GM12878 (cell line): ENCODE data around the gene EFHD1. TPM values are rescaled to one million over a fixed set of nuclear protein-coding genes. Genes with fewer than 3 reads are reported as not detected.
"Not testable (repeated sequence)": the region's sequence is repeated elsewhere in the genome, so short reads cannot be mapped to it uniquely, and the experiment has no call there.

Experiments
- ATAC-seq: fragments of 200-7000 bp; cut with Tn5 transposase; 3 replicates; pipeline ENCODE4 v1.9.1; 2020; ENCODE audit warnings: mild to moderate bottlenecking, moderate library complexity
- BruUV-seq: library from RNA; stranded (reverse); fragments of 400-500 nt; replicated peaks from 2 replicates; lab custom pipeline; 2021; lab: Mats Ljungman, UMichigan
- CTCF ChIA-PET: fragments of 300-600 bp; sonication (Branson Sonifier 250); formaldehyde crosslinking; extraction: SDS; loops from one replicate; lab custom pipeline; 2021; ENCODE audit warnings: inconsistent platforms; lab: Yijun Ruan, JAX
- POLR2A ChIA-PET: fragments of 350-600 bp; formaldehyde crosslinking; extraction: SDS; loops from one replicate; lab custom pipeline; 2021; ENCODE audit warnings: inconsistent platforms; lab: Charles Lee
- RAD21 ChIA-PET: fragments of 300-600 bp; sonication (Branson Sonifier 250); formaldehyde crosslinking; loops from one replicate; lab custom pipeline; 2023; ENCODE audit warnings: antibody characterized with exemption; ENCODE audit not compliant: unreplicated experiment; lab: Charles Lee
- SMC1A ChIA-PET: fragments of 300-600 bp; sonication (Branson Sonifier 250); formaldehyde crosslinking; loops from one replicate; lab custom pipeline; 2023; ENCODE audit not compliant: unreplicated experiment, uncharacterized antibody; lab: Charles Lee
- DNase-seq: peaks from one replicate; pipeline ENCODE4 v3.0.0-alpha.2; 2011; ENCODE audit warnings: low read depth, low spot score
- FAIRE-seq: peaks from 3 replicates; lab custom pipeline; 2011; peaks lifted over from hg19 to GRCh38; lab: Jason Lieb, UNC
- H2AFZ ChIP-seq: 2 replicates; pipeline ENCODE4 v1.6.0; 2011; ENCODE audit warnings: low read depth, low read length, control low read depth; ENCODE audit not compliant: control insufficient read depth
- H3K27ac ChIP-seq: 2 replicates; pipeline ENCODE4 v1.5.1; 2011; ENCODE audit warnings: control low read depth; ENCODE audit not compliant: control insufficient read depth, insufficient read depth
- H3K27me3 ChIP-seq, 2 experiments: replicated peaks in 1 of 2; 2 replicates each; pipeline versions ENCODE4 v1.6.0 to v1.6.1; 2011; ENCODE audit warnings: low read length in 1 of 2; ENCODE audit not compliant: control insufficient read depth in 2 of 2, insufficient read depth in 2 of 2
- H3K36me3 ChIP-seq, 2 experiments: 2 replicates each; pipeline ENCODE4 v1.5.1; 2011; ENCODE audit warnings: low read length in 1 of 2; ENCODE audit not compliant: control insufficient read depth in 2 of 2, insufficient read depth in 2 of 2
- H3K4me1 ChIP-seq: 2 replicates; pipeline ENCODE4 v1.6.1; 2011; ENCODE audit warnings: mild to moderate bottlenecking, low read length, moderate library complexity, mixed read lengths; ENCODE audit not compliant: control insufficient read depth, insufficient read depth
- H3K4me2 ChIP-seq: 2 replicates; pipeline ENCODE4 v1.6.0; 2011; ENCODE audit warnings: control low read depth; ENCODE audit not compliant: control insufficient read depth, insufficient read depth
- H3K4me3 ChIP-seq: fragments of 200-600 bp; sonication (generic); 2 replicates; pipeline ENCODE4 v1.5.1; 2016
- H3K79me2 ChIP-seq: 2 replicates; pipeline ENCODE4 v1.6.0; 2011; ENCODE audit warnings: low read length; ENCODE audit not compliant: control insufficient read depth, insufficient read depth
- H3K9ac ChIP-seq: 2 replicates; pipeline ENCODE4 v1.8.0; 2011; ENCODE audit warnings: low read length, control low read depth, mixed read lengths; ENCODE audit not compliant: control insufficient read depth, insufficient read depth
- H3K9me3 ChIP-seq: replicated peaks from 3 replicates; pipeline ENCODE4 v1.5.1; 2011; ENCODE audit warnings: mild to moderate bottlenecking, low read length; ENCODE audit not compliant: control insufficient read depth, insufficient read depth
- H4K20me1 ChIP-seq: 2 replicates; pipeline ENCODE4 v1.6.0; 2011; ENCODE audit not compliant: control insufficient read depth, insufficient read depth
- KDM1A ChIP-seq: fragments of 200-600 bp; sonication (generic); IDR thresholded peaks from 2 replicates; pipeline ENCODE4 v1.6.1; 2016; ENCODE audit warnings: borderline replicate concordance
- RCOR1 ChIP-seq: conservative IDR thresholded peaks from 2 replicates; pipeline ENCODE4 v1.6.1; 2012; ENCODE audit warnings: low read depth, low read length, improper control_type of control experiment
- RELA ChIP-seq: fragments of 450-650 bp; IDR thresholded peaks from 2 replicates; pipeline ENCODE4 v1.8.0; 2014; ENCODE audit warnings: borderline replicate concordance; ENCODE audit not compliant: partially characterized antibody
- ZBTB40 ChIP-seq: fragments of 450-650 bp; IDR thresholded peaks from 2 replicates; pipeline ENCODE4 v1.6.1; 2016; ENCODE audit warnings: mild to moderate bottlenecking, moderate library complexity, borderline replicate concordance
- WGBS: methylation state at CpG from one replicate; pipeline ENCODE4 v1.1.6; 2016; ENCODE audit warnings: low lambda C conversion rate; ENCODE audit not compliant: insufficient replicate concordance, insufficient coverage; ENCODE audit errors: missing lambda C conversion rate; 5-methylcytosine and 5-hydroxymethylcytosine counted together
- in situ Hi-C: fragments of 300-500 bp; cut with MboI; formaldehyde crosslinking; loops from 9 replicates; pipeline ENCODE4 v1.14.3; 2018; ENCODE audit warnings: mixed read lengths
- intact Hi-C: fragments of 100-400 bp; cut with micrococcal nuclease; formaldehyde crosslinking; loops from one replicate; pipeline ENCODE4 v1.14.2; 2022; ENCODE audit not compliant: unreplicated experiment
- polyA plus RNA-seq, 11 experiments: library from polyadenylated mRNA; depleted of rRNA in 4 of 11; unstranded in 6 of 11; stranded (reverse) in 5 of 11; fragments of >200 nt; fragmentation: Nextera tagmentation in 4 of 11; fragmentation: Illumina TruSeq in 1 of 11; extraction: Ambion mirVana in 4 of 11; extraction: Trizol in 1 of 11; gene quantifications; 1 replicate in 1 of 11; 2 replicates in 10 of 11; pipeline versions ENCODE4 v1.2.1 to v1.2.3, GENCODE V29; 2011 to 2016; ENCODE audit warnings: inconsistent platforms in 2 of 11, missing spikeins in 2 of 11, low read depth in 1 of 11
- total RNA-seq, 4 experiments: library from RNA; depleted of rRNA in 3 of 4; stranded (reverse); fragments of >200 nt in 3 of 4; fragmentation: Illumina TruSeq in 1 of 4; extraction: Trizol in 1 of 4; gene quantifications; 2 replicates each; pipeline versions ENCODE4 v1.2.1 to v1.2.3, GENCODE V29; 2013 to 2021

Gene EFHD1
- total and polyA plus RNA-seq, 10 of the 15 experiments (the other 5 are each of a cell fraction or from before 2014, with no cell fraction given), result 0.07 TPM; not detected in 9

- TF ChIP-seq ZBTB40 (no peak), RCOR1 (no peak), RELA (no peak), KDM1A (no peak)
- TF ChIP-seq, all 136 proteins: peak for 0
Observed at GRCh38 chr2:232634206-232635150, 1.1 kb downstream of the EFHD1 start (continued).

GRCh38 chr2:232635376-232635775 lies 2.0 kb downstream of the EFHD1 start:
- H3K9me3 ChIP-seq, BruUV-seq, POLR2A ChIA-PET, H3K79me2 ChIP-seq, intact Hi-C loops, ATAC-seq, FAIRE-seq, H3K4me2 ChIP-seq, H3K4me3 ChIP-seq, H3K27ac ChIP-seq, H3K4me1 ChIP-seq, H3K36me3 ChIP-seq, H4K20me1 ChIP-seq, RAD21 ChIA-PET, CTCF ChIA-PET, DNase-seq, SMC1A ChIA-PET, H2AFZ ChIP-seq, in situ Hi-C loops, H3K9ac ChIP-seq: not testable (repeated sequence)
- H3K27me3 ChIP-seq, result peaks cover 4 to 12% of the 10 kb centered on the region in 2 experiments
- 74% methylated on average over 10 of the region's 10 CpGs for WGBS
